Upper lobe of left lung (tissue), 4 donors: ENCODE results near the gene LENG9.

ENCODE experiments used
- CTCF ChIP-seq, 6 experiments: fragments of 450-650 bp in 4 of 6; fragments of 200-600 bp in 2 of 6; sonication (generic) in 2 of 6; IDR thresholded peaks; one replicate each; pipeline ENCODE4 v1.5.1; 2016 to 2019; ENCODE audit warnings: antibody characterized with exemption in 6 of 6
- POLR2A ChIP-seq, 4 donors: fragments of 450-650 bp; IDR thresholded peaks; one replicate each; pipeline ENCODE4 v1.5.1; 2016 to 2017; ENCODE audit warnings: antibody characterized with exemption in 4 of 4, mild to moderate bottlenecking in 2 of 4

- TF ChIP-seq CTCF (IDR thresholded peaks at IDR 0.05) (peak in 1 of 6 experiments; percentile 14), POLR2A (IDR thresholded peaks at IDR 0.05) (no peak)
Measured at GRCh38 chr19:54439174-54439851, 24.3 kb downstream of the LENG9 start.
